OCI-M2 (cell line): ENCODE results near the gene APBA2.
"Not testable (repeated sequence)": the region's sequence is repeated elsewhere in the genome, so short reads cannot be mapped to it uniquely, and the experiment has no call there.

Experiments used
- DNase-seq: peaks from one replicate; lab custom pipeline; 2025; ENCODE audit not compliant: unreplicated experiment; lab: John Stamatoyannopoulos, UW

The APBA2 gene

DNA sequence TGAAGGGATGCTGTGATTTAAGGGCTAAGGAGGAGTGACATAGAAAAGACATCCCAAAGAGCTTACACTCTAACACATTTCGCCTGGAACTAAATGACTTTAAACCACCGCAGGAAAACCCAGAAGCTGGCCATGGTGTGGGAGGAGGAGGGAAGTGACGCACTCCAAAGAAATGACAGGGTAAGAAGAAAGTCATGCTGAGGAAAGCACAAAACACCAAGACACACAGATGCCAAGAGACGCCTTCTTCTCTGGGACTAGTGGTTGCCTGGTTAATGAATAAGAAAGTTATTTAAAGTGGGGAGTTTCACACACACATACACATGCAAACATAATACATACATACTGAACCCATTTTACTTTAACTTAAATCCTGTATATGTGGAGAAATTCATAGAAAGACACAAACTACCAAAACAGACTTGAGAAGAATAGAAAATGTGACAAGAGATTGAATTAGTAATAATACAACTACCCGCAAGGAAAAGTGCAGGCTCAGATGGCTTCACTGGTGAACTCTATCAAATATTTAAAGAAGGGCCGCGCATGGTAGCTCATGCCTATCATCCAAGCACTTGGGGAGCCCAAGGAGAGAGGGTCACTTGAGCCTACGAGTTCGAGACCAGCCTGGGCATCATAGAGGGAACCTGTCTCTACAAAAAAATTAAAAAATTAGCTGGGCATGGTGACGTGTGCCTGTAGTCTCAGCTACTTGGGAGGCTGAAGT lies 258.3 kb downstream of the APBA2 start:
- no peak for DNase-seq

DNA sequence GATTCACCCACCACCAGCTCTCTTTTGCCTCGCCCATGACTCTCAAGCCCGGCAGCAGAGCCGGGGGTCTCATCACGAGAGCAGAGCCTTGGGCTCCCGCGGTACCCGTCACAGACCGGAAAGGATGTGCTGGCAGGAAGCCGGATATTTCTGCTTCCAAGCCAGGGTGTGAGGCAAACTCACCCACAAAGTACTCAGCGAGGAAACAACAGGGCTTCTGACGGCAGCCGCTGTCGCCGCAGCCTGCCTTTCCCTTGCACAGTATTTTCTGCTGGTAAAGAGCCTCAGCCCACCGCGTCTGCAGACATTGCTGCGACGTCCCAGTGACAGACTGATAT lies 263.9 kb downstream of the APBA2 start:
- no peak for DNase-seq

DNA sequence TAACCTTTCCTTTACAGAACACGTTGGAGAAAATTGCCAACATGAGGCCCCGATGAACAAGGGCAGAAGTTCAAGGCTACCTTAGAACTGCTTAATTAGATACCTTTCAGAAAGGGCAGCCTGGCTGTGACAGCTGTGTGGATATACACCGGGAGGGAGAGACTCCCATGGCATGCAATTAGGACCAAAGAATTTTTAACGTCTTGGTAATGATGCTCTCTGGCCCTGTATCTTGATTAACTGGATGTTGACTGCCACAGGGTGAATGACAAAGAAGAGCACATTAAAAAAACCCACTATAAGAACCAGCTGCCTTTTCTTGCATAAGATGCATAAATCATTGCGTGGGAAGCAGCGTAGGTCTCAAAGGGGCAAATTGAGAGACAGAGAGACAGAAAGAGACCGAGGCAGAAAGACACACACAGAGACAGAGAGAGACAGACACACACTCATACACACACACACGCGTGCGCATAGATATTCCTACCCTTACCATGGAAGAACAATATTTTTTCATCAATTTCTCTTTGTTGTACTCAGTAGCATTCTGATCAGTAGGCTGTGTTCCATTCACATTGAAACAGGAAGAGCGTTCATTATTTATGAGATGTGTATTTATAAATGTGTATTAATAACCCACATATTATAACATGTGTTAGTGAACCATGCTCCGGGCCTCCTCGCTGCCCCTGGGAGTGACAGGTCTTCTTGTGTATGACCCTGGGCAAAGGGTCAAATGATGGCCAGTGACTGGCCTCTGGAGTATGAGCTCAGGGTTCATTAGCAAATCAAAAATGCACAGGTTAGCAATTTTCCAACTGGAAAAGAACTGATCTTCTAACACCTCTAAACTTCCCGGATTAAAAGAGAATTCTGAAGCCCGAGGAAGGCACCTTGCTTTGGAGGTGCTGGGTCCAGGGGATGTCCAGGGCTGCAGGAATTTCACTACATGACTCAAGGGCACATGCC lies 265.0 kb downstream of the APBA2 start:
- no peak for DNase-seq

DNA sequence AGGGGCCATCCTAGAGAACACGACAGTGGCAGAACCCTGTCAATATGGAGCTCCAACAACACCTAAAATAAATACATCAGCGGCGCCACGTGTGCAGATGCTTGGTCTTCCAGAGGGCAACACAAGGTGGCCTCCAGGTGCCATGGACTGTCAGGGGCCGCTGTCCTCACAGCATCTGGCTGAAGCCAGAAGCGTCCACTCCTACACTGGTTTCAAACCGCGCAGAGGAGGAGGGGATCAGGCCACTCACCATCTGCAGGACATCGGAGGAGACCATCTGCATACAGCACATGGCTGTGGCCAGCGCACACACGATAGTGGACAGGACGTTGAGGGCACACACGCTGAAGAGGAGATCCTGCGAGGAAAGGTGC lies 265.7 kb downstream of the APBA2 start:
- no peak for DNase-seq

DNA sequence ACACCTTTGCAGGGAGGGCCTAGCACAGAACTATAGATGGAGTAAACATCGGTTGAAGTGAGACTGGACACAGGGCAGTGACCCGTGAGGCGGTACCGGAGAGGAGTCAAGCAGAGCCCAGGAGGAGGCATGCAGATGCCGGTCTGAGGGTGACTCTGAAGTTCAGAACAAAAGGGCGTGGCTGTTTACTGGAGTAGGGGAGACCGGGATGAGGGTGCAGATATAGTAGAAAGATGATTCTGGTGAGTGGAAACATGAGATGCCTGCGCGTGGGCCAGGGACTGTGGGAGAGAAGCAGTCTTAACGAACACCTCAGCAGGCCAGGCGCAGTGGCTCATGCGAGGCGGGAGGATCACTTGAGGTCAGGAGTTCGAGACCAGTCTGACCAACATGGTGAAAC lies 270.7 kb downstream of the APBA2 start:
- no peak for DNase-seq

DNA sequence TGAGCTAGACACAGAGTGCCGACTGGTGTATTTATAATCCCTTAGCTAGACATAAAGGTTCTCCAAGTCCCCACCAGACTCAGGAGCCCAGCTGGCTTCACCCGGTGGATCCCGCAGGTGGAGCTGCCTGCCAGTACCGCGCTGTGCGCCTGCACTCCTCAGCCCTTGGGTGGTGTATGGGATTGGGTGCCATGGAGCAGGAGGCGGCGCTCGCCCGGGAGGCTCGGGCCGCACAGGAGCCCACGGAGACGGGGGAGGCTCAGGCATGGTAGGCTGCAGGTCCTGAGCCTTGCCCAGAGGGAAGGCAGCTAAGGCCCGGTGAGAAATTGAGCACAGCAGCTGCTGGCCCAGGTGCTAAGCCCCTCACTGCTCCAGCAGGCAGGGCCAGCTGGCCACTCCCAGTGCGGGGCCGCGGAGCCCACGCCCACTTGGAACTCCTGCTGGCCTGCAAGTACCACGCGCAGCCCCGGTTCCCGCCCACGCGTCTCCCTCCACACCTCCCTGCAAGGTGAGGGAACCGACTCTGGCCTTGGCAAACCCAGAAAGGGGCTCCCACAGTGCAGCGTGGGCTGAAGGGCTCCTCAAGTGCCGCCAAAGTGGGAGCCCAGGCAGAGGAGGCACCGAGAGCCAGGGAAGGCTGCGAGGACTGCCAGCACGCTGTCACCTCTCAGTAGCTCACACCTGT lies 274.1 kb downstream of the APBA2 start:
- no peak for DNase-seq

DNA sequence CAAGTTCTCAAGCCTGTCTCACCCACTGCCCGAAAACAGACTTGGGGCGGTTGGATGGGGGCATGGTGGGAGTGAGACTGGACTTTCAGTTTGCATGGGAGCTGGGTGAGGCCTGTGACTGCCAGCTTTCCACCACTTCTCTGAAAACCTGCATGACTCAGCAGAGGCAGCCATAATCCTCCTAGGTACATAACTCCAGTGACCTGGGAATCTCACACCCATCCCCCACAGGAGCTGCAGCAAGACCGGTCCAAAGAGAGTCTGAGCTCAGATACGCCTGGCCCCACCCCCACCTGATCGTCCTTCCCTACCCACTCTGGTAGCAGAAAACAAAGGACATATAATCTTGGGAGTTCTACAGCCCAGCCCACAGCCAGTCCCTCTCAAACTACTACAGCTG lies 276.6 kb downstream of the APBA2 start:
- DNase-seq: no peak

DNA sequence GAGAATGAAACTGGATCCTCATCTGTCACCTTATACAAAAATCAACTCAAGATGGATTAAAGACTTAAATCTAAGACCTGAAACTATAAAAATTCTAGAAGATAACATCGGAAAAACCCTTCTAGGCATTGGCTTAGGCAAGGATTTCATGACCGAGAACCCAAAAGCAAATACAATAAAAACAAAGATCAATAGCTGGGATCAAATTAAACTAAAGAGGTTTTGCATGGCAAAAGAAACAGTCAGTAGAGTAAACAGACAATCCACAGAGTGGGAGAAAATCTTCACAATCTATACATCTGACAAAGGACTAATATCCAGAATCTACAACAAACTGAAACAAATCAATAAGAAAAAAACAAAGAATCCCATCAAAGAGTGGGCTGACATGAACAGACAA lies 281.3 kb downstream of the APBA2 start:
- DNase-seq: not testable (repeated sequence)
